Activated CD4-positive, alpha-beta memory T cell treated with anti-CD3 and anti-CD28 coated beads for 36 hours (primary cell): ENCODE results near the gene RASA4. TPM values are rescaled to one million over a fixed set of nuclear protein-coding genes. Genes with fewer than 3 reads are reported as not detected.
A peak's percentile ranks its signal among the peaks of the same experiment; 100 is the strongest.
"Not testable (repeated sequence)": the region's sequence is repeated elsewhere in the genome, so short reads cannot be mapped to it uniquely, and the experiment has no call there.

ENCODE experiments used
- CTCF ChIA-PET: fragments of 350-600 bp; sonication (Branson Sonifier 250); formaldehyde crosslinking; loops from one replicate; lab custom pipeline; 2021; ENCODE audit warnings: antibody characterized with exemption, inconsistent platforms; lab: Charles Lee
- POLR2A ChIA-PET: fragments of 350-600 bp; sonication (Branson Sonifier 250); formaldehyde crosslinking; loops from one replicate; lab custom pipeline; 2021; ENCODE audit warnings: antibody characterized with exemption; lab: Charles Lee
- DNase-seq: peaks from one replicate; pipeline ENCODE4 v3.0.0-alpha.2; 2020
- H3K27ac Mint-ChIP-seq: one replicate; pipeline ENCODE4 v1.8.0; 2021; ENCODE audit warnings: mixed read lengths
- H3K27me3 Mint-ChIP-seq: one replicate; pipeline ENCODE4 v1.8.0; 2021; ENCODE audit warnings: mixed read lengths
- H3K36me3 Mint-ChIP-seq: one replicate; pipeline ENCODE4 v1.8.0; 2021; ENCODE audit warnings: mixed read lengths
- H3K4me1 Mint-ChIP-seq: one replicate; pipeline ENCODE4 v1.8.0; 2021; ENCODE audit warnings: low read depth, mixed read lengths
- H3K4me3 Mint-ChIP-seq: one replicate; pipeline ENCODE4 v1.8.0; 2021; ENCODE audit warnings: mild to moderate bottlenecking, mixed read lengths
- H3K9me3 Mint-ChIP-seq: one replicate; pipeline ENCODE4 v1.8.0; 2021; ENCODE audit warnings: mixed read lengths
- intact Hi-C: fragments of 100-400 bp; cut with micrococcal nuclease; formaldehyde crosslinking; loops from one replicate; pipeline ENCODE4 v1.15.1; 2023
- total RNA-seq, 2 experiments: library from RNA; stranded (reverse); gene quantifications; one replicate each; pipeline ENCODE4 v1.2.3, GENCODE V29; 2021

The RASA4 gene
- total RNA-seq = 10 to 100 TPM; 25.2 to 26.8 TPM

- H3K4me1 Mint-ChIP-seq, H3K27me3 Mint-ChIP-seq, CTCF ChIA-PET, POLR2A ChIA-PET, intact Hi-C loops, H3K36me3 Mint-ChIP-seq, H3K9me3 Mint-ChIP-seq, H3K4me3 Mint-ChIP-seq, H3K27ac Mint-ChIP-seq: not testable (repeated sequence)
- peak; percentile 18 for DNase-seq
Measured at GRCh38 chr7:102616507-102617125, at the start of gene RASA4. TSS of gene RASA4 (minus strand) at chr7:102616756. CDS start at chr7:102616689, 67 bp downstream.

GRCh38 chr7:102664765-102665164 is 48.2 kb upstream of the RASA4 start:
- POLR2A ChIA-PET, H3K9me3 Mint-ChIP-seq, H3K27ac Mint-ChIP-seq, DNase-seq, H3K36me3 Mint-ChIP-seq, CTCF ChIA-PET, H3K4me1 Mint-ChIP-seq, H3K4me3 Mint-ChIP-seq, intact Hi-C loops, H3K27me3 Mint-ChIP-seq: not testable (repeated sequence)

GRCh38 chr7:102649924-102650323 is 33.4 kb upstream of the RASA4 start, which contains the start of gene SPDYE2B:
TSS of gene SPDYE2B (plus strand) at chr7:102650319. CDS start at chr7:102652349, 2,030 bp downstream.
- DNase-seq, intact Hi-C loops, POLR2A ChIA-PET, H3K9me3 Mint-ChIP-seq, CTCF ChIA-PET, H3K27me3 Mint-ChIP-seq, H3K36me3 Mint-ChIP-seq, H3K4me1 Mint-ChIP-seq, H3K4me3 Mint-ChIP-seq, H3K27ac Mint-ChIP-seq: not testable (repeated sequence)

GRCh38 chr7:102647813-102648212 is 31.3 kb upstream of the RASA4 start:
- POLR2A ChIA-PET, H3K4me3 Mint-ChIP-seq, H3K4me1 Mint-ChIP-seq, intact Hi-C loops, H3K27me3 Mint-ChIP-seq, H3K36me3 Mint-ChIP-seq, H3K27ac Mint-ChIP-seq, H3K9me3 Mint-ChIP-seq, CTCF ChIA-PET: not testable (repeated sequence)
- peak; percentile 6 for DNase-seq

- DNase-seq, H3K4me1 Mint-ChIP-seq, H3K27me3 Mint-ChIP-seq, H3K9me3 Mint-ChIP-seq, intact Hi-C loops, H3K36me3 Mint-ChIP-seq, POLR2A ChIA-PET, H3K4me3 Mint-ChIP-seq, H3K27ac Mint-ChIP-seq, CTCF ChIA-PET: not testable (repeated sequence)
Measured at GRCh38 chr7:102643404-102643803, 26.8 kb upstream of the RASA4 start.

- intact Hi-C loops, H3K4me1 Mint-ChIP-seq, H3K36me3 Mint-ChIP-seq, H3K4me3 Mint-ChIP-seq, H3K27me3 Mint-ChIP-seq, H3K9me3 Mint-ChIP-seq, DNase-seq, H3K27ac Mint-ChIP-seq, POLR2A ChIA-PET, CTCF ChIA-PET: not testable (repeated sequence)
Measured at GRCh38 chr7:102642691-102643090, 26.1 kb upstream of the RASA4 start, which contains the start of gene UPK3BL1. TSS of gene UPK3BL1 (minus strand) at chr7:102642791. CDS start at chr7:102642741, 50 bp downstream.

- H3K4me3 Mint-ChIP-seq, H3K27ac Mint-ChIP-seq, H3K27me3 Mint-ChIP-seq, H3K4me1 Mint-ChIP-seq, POLR2A ChIA-PET, intact Hi-C loops, H3K9me3 Mint-ChIP-seq, H3K36me3 Mint-ChIP-seq, CTCF ChIA-PET: not testable (repeated sequence)
- DNase-seq = peak; percentile 5
Measured at GRCh38 chr7:102638848-102639247, 22.3 kb upstream of the RASA4 start.

- H3K4me1 Mint-ChIP-seq, intact Hi-C loops, CTCF ChIA-PET, H3K27me3 Mint-ChIP-seq, POLR2A ChIA-PET, H3K9me3 Mint-ChIP-seq, DNase-seq, H3K4me3 Mint-ChIP-seq, H3K36me3 Mint-ChIP-seq, H3K27ac Mint-ChIP-seq: not testable (repeated sequence)
Measured at GRCh38 chr7:102636956-102637355, 20.4 kb upstream of the RASA4 start.

GRCh38 chr7:102635354-102635753 is 18.8 kb upstream of the RASA4 start:
- H3K27ac Mint-ChIP-seq, intact Hi-C loops, CTCF ChIA-PET, H3K4me1 Mint-ChIP-seq, H3K36me3 Mint-ChIP-seq, POLR2A ChIA-PET, H3K9me3 Mint-ChIP-seq, H3K27me3 Mint-ChIP-seq, DNase-seq, H3K4me3 Mint-ChIP-seq: not testable (repeated sequence)

- DNase-seq, CTCF ChIA-PET, H3K36me3 Mint-ChIP-seq, H3K4me3 Mint-ChIP-seq, POLR2A ChIA-PET, H3K9me3 Mint-ChIP-seq, H3K27me3 Mint-ChIP-seq, H3K4me1 Mint-ChIP-seq, H3K27ac Mint-ChIP-seq, intact Hi-C loops: not testable (repeated sequence)
Measured at GRCh38 chr7:102634299-102634698, 17.7 kb upstream of the RASA4 start.

GRCh38 chr7:102630622-102631021 is 14.1 kb upstream of the RASA4 start:
- not testable (repeated sequence) for H3K9me3 Mint-ChIP-seq

GRCh38 chr7:102627271-102627904 is 10.8 kb upstream of the RASA4 start:
- intact Hi-C loops, DNase-seq, POLR2A ChIA-PET, H3K27me3 Mint-ChIP-seq, H3K4me1 Mint-ChIP-seq, H3K36me3 Mint-ChIP-seq, CTCF ChIA-PET, H3K9me3 Mint-ChIP-seq, H3K27ac Mint-ChIP-seq, H3K4me3 Mint-ChIP-seq: not testable (repeated sequence)

More at GRCh38 chr7:102630622-102631021, 14.1 kb upstream of the RASA4 start:
- DNase-seq, H3K4me1 Mint-ChIP-seq, CTCF ChIA-PET, intact Hi-C loops, POLR2A ChIA-PET, H3K4me3 Mint-ChIP-seq, H3K36me3 Mint-ChIP-seq, H3K27me3 Mint-ChIP-seq, H3K27ac Mint-ChIP-seq: not testable (repeated sequence)

GRCh38 chr7:102618122-102618521 is 1.6 kb upstream of the RASA4 start:
- DNase-seq, H3K4me3 Mint-ChIP-seq, H3K4me1 Mint-ChIP-seq, POLR2A ChIA-PET, intact Hi-C loops, H3K36me3 Mint-ChIP-seq, H3K27ac Mint-ChIP-seq, H3K27me3 Mint-ChIP-seq, H3K9me3 Mint-ChIP-seq, CTCF ChIA-PET: not testable (repeated sequence)
